HT-29 (cell line): ENCODE results near the gene DUSP8. TPM values are rescaled to one million over a fixed set of nuclear protein-coding genes. Genes with fewer than 3 reads are reported as not detected.
"Not testable (repeated sequence)": the region's sequence is repeated elsewhere in the genome, so short reads cannot be mapped to it uniquely, and the experiment has no call there.

ENCODE experiments used
- DNase-seq: peaks from one replicate; pipeline ENCODE4 v3.0.0-alpha.2; 2015; ENCODE audit warnings: low spot score
- total RNA-seq: library from RNA; depleted of rRNA; stranded (reverse); fragments of >200 nt; shearing (Covaris generic); gene quantifications from 2 replicates; pipeline ENCODE4 v1.2.3, GENCODE V29; 2014

DUSP8 gene
- total RNA-seq, 1 experiment from 2014 or later, result 23.2 TPM

- peak; percentile 44 for DNase-seq
These were observed 17.3 kb upstream of the DUSP8 start for GRCh38 chr11:1589191-1589963.

DNA sequence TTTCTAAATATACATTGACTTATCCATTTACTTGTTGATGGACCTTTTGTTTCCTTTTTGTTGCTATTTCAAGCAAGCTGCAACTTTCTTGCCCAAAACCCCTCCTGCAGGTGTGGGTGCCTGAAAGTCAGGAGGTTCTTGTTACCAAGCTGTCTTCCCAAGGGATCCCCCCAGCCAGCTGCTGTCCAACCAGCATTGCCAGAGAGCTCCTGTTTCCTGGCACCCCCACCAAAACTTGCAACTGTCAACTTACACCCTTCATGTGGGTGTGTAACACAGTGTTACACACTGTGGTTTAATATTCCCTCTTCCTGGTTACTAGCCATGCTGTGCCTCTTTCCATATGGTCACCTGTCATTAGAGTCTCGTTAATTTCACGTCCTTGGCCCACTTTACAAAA, 14.6 kb upstream of the DUSP8 start:
- no peak for DNase-seq

DNA sequence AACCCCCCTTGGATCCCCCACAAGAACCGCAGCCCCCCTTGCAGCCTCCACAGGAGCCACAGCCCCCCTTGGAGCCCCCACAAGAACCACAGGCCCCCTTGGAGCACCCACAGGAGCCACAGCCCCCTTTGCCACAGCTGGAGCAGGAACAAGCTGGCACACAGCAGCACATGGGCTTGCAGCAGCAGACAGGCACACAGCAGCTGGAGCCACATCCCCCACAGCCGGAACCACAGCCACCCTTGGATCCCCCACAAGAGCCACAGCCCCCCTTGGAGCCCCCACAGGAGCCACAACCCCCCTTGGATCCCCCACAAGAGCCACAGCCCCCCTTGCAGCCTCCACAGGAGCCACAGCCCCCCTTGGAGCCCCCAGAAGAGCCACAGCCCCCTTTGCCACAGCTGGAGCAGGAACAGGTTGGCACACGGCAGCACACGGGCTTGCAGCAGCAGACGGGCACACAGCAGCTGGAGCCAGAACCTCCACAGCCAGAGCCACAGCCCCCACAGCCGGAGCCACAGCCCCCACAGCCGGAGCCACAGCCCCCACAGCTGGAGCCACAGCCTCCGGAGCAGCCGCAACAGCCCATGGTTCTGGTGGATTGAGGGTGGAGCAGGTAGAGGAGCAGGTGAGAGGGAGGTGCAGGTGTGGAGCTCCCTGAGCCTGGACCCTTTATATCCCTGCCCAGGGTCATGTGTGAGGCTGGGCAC, 12.7 kb upstream of the DUSP8 start, which contains the start of gene KRTAP5-1:
KRTAP5-1 (minus strand) TSS at position 623 of the 710 bp plus-strand sequence; CDS start at position 589, 34 bp downstream.
- not testable (repeated sequence) for DNase-seq

DNA sequence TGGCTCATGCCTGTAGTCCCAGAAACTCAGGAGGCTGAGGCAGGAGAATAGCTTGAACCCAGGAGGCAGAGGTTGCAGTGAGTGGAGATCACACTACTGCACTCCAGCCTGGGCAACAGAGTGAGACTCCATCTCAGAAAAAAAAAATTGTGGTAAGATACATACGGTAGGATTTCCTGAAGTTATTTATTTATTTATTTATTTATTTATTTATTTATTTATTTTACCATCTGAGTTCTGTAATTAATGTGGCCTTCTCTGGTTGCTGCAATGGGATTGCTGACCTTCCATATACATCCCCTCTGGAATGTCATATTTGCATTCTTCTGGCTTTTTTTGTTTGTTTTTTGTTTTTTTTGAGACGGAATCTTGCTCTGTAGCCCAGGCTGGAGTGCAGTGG, 10.8 kb upstream of the DUSP8 start:
- DNase-seq, result not testable (repeated sequence)

- DNase-seq, result no peak
These were observed 9.9 kb upstream of the DUSP8 start for GRCh38 chr11:1581976-1582375.

DNA sequence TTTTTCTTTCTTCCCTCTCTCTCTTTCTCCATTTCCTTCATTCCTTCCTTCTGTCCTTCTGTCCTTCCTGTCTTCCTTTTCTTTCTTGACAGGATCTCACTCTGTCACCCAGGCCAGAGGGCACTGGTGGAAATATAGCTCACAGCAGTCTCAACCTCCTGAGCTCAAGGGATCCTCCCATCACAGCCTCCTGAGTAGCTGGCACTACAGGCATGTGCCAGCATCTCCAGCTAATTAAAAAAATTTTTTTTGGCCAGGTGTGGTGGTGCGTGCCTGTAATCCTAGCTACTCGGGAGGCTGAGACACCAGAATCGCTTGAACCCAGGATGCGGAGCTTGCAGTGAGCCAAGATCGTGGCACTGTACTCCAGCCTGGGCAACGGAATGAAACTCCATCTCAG, 4.8 kb upstream of the DUSP8 start:
- no peak for DNase-seq

- DNase-seq, result not testable (repeated sequence)
These were observed 3.7 kb upstream of the DUSP8 start for GRCh38 chr11:1575756-1576155.

GRCh38 chr11:1574933-1575242, 2.8 kb upstream of the DUSP8 start:
- no peak for DNase-seq

GRCh38 chr11:1574238-1574932, 2.3 kb upstream of the DUSP8 start:
- DNase-seq, result peak; percentile 68

GRCh38 chr11:1573903-1574237, 1.8 kb upstream of the DUSP8 start:
- DNase-seq, result peak; percentile 90

- no peak for DNase-seq
These were observed 1.2 kb upstream of the DUSP8 start for GRCh38 chr11:1573077-1573902.

GRCh38 chr11:1571760-1572196, 293 bp downstream of the DUSP8 start:
- DNase-seq, result no peak

DNA sequence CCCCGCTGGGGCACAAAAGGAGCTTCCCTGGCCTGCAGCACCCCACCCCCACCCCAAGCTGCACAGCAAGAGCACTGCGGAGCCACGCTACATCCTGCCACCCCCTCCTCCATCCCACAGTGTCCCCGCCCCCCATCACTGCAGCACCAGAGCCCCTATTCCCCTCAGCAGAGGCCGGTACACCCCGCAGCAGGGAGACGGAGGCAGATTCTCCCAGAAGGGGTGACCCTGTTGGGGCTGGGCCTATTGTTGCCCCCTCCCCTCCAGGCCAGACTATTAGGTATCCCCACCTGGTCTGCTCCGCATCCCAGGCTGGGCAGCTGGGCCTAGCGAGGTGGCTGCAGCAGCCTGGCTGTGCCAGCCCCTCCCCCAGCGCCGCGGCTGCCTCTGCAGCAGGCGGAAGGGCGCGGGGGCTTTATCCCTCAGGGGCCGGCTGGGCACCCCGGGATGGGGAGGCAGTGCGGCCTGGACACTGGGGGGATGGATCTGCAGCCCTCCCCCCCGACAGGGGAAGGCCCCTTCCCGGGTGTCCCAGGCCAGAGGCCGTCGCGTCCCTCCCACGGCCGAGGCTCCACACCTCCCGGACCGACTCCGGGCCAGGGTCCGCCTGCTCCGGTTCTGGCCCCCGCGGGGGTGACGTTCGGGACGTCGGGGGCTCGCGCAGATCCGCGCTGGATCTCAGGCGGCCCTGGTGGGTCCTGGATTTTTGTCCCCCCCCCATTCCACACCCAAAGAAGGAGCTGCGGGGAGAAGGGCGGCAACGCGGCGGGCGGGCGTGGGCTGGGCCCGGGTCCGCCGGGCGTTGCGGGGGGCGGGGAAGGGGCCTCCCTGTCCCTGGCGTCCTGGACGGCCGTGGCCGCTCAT, 943 bp downstream of the DUSP8 start:
- DNase-seq, result no peak

GRCh38 chr11:1570531-1570895, 1.6 kb downstream of the DUSP8 start:
- no peak for DNase-seq

GRCh38 chr11:1570001-1570453, 2.0 kb downstream of the DUSP8 start:
- DNase-seq, result no peak

GRCh38 chr11:1569251-1569780, 2.8 kb downstream of the DUSP8 start:
- no peak for DNase-seq

- DNase-seq, result no peak
These were observed 3.6 kb downstream of the DUSP8 start for GRCh38 chr11:1568441-1568911.

DNA sequence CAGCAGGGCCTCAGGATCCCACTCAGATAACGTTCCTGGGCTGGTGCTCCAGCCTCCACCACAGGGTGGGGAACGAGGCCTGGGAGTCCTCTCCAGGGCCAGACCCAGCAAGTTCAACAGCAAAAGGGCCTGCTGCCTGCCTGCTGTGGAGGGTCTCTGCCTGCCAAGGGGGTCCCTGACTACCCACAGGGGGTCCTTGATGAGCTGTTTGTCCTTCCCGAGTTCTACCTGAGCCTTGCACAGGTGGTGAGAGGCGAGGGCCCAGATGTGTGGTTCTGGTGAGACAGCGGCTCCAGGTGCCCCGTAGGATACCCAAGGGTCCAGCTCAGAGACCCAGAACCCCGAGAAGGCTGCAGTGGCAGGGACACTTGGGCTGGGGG, 4.4 kb downstream of the DUSP8 start:
- DNase-seq, result no peak

- DNase-seq, result no peak
These were observed 4.9 kb downstream of the DUSP8 start for GRCh38 chr11:1567052-1567720.
